HG03039 (cell line): Measurements from ENCODE around the gene TAS2R16.

Experiments
- ATAC-seq: cut with Tn5 transposase; IDR thresholded peaks from one replicate; pipeline ENCODE4 v1.9.1; 2021; ENCODE audit warnings: mild to moderate bottlenecking, moderate library complexity; ENCODE audit not compliant: unreplicated experiment

TAS2R16 gene, protein sequence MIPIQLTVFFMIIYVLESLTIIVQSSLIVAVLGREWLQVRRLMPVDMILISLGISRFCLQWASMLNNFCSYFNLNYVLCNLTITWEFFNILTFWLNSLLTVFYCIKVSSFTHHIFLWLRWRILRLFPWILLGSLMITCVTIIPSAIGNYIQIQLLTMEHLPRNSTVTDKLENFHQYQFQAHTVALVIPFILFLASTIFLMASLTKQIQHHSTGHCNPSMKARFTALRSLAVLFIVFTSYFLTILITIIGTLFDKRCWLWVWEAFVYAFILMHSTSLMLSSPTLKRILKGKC

DNA sequence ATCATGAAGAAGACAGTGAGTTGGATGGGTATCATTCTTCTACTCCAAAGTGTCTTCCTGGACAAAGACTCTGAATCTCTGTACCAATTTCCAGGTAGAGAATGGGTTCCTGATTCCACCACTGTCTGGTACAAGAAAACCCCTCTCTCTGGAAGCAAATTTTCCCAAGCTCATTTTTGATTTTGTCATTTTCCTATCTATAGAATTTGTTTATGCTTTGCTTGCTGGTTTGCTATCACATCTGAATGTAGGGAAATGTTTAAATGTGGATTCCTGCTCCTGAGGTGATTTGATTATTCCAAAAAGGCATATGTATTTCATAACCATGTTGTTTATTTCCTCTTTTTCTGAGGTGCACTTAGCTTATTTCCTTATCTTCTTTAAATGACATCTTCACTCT lies at the start of gene TAS2R16:
TSS of gene TAS2R16 (minus strand) at position 101 of the 400 bp plus-strand sequence. CDS start at position 35, 66 bp downstream.
- no peak for ATAC-seq

DNA sequence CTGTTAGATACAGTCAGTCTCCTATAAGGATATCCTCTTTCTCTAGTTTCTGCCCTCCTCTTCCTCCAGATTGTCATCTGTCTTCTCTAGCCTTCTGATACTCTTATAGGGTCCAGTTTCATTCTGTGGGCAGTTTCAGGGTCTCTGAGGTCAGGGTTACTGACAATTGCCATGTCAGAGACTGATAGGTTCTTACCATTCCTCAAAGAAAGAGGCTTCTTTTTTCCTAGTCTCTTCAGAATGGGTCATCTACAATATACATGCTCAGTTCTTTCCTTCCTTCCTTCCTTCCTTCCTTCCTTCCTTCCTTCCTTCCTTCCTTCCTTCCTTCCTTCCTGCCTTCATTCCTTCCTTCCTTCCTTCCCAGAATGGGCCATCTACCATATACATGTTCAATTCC lies 48.1 kb upstream of the TAS2R16 start:
- ATAC-seq: no peak

DNA sequence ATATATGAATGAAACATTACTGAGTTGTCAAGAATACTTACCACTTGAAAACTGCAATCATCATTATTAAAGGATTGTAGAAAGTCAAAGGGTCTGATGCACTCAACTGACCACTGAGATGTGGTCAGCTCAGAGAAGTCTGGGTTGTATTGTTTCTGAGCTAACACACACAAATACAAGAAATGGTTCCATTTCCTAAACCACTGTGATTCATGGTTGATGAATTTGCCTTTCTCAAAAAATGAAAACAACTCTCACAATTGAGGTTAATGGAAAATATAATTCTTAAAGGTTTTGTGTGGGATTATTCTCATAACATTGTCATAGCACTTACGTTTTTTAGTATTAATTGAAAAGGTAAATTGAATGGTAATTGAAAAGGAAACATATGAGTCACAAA lies 45.6 kb upstream of the TAS2R16 start:
- no peak for ATAC-seq

DNA sequence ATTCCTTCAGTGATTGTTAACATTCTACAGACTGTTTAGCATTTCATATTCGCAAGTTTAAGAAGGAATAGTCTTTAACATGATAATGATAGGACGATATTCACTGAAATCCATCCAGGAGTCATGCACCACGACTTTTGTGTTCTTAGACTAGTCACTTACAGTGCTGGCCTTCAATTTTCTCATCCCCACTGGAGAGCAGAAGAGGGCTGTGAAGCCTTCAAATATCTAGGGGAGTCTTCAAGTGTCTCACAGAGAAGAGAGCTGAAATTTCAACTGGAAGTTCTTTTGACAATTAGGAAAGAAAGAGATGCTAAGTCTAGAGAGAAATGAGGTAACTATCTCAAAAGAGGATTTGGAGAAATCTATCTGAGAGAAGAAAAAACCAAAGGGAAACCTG lies 43.8 kb upstream of the TAS2R16 start:
- ATAC-seq: no peak

DNA sequence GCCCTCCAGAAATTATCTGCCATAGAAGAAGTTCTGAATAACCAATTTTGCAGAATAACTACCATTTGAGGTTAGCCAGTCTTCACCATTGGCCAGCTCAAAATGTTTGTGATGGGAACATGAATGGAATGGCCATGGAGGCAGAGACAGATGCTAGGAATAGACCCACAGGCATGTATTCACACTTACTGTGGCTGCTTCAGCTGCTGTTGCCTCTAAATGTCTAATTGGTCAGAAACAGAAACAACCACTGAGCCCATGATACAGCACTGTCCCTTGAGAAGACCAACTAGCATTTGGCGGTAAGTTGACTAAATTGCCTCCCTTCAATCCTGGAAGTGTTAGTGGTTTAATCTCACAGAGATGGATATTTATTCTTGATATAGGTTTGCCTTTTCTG lies 38.6 kb upstream of the TAS2R16 start:
- no peak for ATAC-seq

DNA sequence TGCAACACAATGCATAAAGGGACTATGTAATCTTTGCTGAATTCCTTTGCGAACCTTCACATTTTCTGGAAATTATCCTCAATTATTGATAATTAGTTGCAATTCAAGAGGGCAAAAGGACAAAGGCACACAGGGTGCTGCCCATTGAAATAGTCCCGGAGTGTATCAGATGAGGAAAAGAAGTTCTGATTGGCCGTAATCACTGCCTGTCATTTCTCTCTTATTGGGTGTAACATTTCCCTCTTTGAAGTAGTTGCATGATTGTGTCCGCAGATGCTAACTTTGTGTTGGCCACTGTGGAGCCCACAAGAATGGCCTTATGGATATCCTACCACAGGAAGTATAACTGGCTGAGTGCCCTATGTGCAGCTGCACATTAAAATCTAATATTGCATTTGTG lies 35.1 kb upstream of the TAS2R16 start:
- ATAC-seq: no peak

DNA sequence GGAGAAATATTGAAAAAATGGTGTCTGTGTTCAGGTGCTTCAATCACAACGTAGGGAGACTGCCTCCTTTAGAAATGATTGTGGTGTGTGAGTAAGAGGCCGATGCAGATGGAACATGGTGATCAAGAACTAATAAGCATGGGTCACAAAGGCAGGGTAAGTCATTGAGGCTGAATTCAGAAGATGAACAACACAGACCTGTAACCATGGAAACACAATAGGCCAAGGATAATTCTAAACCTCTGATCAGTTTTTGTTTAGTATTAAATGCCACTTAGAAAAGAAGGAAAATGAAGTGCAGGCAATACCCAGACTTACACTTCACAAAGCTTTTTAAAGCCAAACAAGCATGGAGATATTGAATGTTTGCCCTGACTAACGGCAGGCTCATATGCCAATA lies 32.8 kb upstream of the TAS2R16 start:
- no peak for ATAC-seq

DNA sequence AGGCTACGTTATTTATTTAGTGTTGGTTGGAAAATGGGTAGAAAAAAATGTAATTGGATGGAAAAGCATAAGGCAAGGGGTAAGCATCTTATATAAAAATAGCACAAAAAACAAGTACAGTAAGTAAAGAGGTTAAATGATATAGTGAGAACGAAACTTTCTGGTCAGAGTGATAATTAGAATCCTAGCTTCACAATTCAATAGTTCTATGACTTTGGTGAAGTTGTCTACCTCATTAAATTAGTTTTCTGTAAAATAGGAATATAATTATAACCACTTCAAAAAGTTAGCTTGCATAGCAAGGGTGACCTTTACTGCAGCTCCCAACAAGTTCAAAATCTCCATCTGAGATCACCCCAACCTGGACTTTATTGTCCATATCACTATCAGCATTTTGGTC lies 30.8 kb upstream of the TAS2R16 start:
- ATAC-seq: no peak

DNA sequence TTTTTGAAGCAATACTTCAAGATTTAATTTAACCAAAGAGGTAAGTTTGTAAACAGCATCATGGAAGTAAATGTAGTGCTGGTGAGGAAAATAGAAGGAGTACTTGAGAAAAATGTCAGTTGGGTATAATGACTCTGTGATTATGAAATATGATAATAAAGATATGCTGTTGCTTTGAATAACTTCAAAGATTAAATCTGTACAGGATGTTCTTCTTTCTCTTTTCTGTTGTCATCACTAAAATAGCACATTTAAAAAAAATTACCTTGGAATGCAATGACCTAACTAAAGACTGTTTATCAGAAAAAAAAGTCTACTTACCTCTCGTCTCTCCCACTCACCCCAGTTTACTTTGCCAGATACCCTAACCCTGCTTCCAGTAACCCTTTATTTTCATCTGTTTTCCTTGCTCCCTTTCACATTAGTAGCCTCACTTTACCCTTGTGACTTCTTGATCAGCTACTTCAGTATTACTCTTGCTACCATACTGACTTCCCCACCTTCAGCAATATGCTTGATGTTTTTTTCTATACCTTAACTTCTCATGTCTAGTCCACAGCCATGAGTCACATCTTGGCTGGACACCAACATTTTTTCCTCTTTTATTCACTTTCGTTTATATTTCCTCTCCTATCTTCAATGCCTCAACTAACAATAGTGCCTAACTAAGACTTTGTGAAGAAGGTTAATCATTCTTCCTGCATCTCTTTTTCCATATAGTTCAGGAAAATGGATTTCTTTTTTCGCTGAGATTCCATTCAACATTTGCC lies 29.7 kb upstream of the TAS2R16 start:
- no peak for ATAC-seq

DNA sequence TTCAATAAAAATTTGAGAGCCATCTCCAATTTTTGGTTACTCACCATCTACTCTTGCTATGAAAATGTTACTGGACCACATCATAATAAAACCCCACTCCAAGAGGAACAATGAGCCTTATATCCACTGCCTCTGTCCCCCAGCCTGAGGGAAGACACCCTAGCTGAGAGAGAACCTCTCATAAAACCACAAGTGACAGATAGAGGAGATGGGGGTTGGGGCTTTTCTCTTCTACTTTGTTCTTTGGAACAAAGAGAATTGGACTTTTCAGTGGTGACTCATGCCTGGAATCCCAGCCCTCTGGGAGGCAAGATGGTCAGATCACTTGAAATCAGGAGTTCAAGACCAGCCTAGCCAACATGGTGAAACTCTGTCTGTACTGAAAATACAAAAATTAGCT lies 27.6 kb upstream of the TAS2R16 start:
- ATAC-seq: no peak

DNA sequence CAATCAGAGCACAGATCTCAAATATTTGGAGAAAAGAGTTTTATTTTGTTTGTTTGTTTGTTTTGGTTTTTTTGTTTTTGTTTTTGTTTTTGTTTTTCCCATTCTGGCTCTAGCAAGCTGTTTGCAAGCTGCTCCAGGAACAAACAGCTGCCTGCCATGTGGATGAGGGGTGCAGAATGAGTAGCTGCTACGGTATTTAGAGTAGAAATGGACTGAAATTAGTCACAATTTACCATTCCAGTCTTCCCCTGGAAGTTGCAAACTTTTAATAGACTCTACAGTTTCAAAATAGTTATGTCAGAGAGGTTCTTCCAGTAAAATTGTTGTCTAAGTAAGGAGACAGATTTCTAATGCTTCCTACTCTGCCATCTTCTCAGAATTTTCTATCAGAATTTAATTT lies 27.1 kb upstream of the TAS2R16 start:
- ATAC-seq: no peak

DNA sequence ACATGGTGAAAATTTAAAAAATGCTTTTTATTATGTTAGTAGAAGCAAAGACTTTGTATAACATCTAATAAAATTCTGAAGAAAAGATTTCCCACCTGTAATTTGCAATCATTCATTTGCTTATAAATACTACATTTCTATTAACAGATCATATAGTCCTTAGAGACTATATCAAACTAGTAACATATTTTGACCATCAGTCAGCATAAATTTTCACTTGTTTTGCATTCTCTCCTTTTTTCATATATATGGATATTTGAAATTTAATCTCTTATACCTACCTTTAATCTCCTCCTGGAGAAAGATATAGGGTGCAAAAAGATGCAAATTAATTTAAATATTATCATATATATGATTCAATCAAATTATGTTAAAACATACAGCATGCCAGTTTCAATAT lies 16.9 kb upstream of the TAS2R16 start:
- no peak for ATAC-seq

DNA sequence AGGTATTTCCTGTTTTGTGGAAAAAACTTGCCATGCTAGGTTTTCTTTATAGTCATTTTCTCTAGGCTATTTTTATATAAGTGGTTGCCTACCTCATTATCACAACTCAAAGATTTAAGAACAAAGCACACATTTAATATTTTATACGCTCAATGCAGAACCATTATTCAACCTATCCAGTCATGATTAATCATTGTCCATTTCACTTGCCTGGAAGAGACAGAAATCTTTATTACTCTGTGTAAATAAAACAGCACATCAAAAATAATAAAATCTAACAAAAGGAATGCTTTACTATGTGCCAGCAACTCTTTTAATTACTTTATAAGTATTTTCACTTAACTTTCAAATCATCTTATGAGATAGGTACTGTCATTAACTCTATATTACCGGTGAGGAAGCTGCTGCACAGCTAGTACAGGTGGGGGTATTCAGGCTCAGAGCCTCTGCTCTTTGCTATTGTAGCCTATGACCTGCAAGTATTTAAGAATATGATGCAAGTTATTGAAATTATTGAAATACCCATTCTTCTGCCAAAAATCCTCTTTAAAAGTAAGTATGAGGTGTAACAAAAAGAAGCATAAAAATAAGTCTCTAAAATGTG lies 16.4 kb upstream of the TAS2R16 start:
- no peak for ATAC-seq

DNA sequence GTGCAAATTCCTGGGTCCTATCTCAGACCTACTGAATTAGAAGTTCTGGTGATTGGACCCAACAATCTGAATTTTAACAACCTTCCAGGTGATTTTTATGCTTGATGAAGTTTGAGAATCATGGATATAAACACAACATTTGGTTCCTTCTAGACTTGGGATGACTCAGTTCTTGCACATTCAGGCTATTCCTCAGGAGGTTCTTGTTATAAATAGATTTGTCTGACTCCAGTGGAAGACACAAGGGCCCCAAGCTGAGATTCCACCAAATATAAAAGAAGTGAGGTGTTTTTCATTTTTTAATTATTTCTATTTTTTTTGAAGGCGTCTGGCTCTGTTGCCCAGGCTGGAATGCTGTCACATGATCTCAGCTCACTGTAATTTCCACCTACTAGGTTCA lies 9.4 kb upstream of the TAS2R16 start:
- ATAC-seq: no peak

DNA sequence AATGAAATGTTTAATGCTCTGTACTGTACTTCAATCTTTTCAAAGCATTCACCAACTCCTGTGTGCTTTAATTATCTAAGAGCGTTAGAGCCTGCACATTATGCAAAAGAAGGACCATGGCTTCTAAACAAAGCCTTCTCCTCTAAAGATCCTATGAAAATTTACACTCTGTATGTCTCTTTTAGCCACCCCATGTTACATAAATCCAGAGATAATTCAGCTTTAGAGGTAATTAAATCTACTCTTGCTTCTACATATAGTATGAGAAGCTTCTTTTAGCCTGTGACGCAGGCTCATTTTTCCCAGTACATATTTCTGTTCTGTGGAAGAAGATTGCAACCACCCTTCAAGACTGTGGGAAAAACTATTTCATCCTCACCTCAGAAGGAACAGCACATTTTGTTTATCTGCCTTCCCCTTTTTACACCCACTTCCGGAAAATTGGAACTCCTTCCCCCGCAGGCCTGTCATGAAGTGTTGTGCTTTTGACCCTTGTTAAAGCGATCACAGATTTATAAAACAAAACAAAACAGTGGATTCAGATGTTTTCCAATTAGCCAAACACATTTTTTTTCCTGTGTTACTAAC lies 8.1 kb upstream of the TAS2R16 start:
- ATAC-seq: no peak

DNA sequence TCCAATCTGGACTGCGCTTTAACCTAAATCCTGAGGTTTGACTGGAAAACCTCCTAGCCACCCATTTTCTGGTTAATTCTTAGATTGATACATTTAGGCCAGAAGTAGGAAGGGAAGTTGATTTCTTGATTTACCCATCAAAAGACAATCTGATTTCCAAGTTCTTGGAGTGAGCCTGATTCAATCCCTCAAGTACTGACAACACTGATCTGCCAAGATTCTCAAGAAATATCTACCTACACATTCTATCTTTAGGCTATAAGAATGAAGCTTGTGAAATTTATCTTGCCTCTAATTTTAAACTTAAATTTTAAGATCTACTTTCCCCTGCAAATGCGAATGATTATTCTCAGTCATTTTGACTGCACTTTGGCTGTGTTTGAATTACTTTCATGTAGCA lies 5.9 kb downstream of the TAS2R16 start:
- ATAC-seq: no peak

DNA sequence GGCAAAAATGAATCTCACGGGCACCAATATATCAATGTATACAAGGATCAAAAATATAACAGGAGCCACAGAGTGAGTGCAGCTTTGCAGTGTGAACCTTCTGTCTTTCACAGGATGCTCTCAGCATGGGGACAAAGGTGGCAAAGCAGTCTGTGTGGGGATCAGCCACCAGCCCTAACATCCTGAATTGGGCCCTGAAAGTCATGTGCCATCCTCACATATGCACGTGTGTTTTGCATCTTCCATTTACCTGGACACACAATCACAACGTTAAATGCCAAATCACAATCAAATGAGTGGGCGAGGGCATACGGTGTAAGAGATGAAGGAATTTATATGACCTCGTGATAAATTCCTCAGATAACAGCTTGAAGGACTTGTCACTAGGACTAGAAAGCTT lies 6.5 kb downstream of the TAS2R16 start:
- ATAC-seq: no peak

DNA sequence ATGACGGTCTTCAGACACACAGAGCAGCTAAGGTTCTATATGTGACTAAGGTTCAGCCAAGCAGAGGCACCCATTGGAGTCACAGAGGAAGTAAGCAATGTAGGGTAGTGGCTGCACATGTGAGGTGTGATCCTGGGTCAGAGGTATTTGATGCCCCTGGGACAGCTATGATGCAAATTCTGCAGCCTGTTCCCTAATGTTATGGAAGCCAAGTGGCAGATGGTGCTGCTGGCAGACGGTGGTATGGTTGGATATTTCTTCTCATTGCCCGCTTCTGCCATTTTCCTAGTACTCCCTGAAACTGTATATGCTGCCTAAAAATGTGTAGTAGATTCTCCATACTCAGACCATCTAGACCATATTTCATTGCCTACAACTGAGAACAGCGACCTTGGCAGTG lies 7.2 kb downstream of the TAS2R16 start:
- ATAC-seq: no peak

DNA sequence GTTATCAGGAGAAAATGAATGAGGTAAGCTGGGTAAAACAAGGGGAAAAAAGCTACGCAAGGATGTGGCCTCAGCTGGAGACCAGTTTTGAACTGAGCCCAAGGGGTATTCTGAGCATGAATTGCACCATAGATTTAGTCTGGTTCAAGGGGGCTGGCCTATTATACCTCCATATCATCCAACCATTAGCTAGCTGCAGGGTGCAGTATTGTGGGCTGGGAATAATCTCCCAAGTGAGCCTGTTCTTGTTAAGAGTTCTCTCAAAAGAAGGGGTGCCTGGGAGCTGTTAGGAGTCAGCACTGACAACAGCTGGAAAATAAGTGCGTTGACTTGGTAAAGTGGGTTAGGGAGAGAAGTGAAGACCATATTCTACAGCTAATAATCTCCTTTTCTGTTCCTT lies 8.0 kb downstream of the TAS2R16 start:
- ATAC-seq: no peak

DNA sequence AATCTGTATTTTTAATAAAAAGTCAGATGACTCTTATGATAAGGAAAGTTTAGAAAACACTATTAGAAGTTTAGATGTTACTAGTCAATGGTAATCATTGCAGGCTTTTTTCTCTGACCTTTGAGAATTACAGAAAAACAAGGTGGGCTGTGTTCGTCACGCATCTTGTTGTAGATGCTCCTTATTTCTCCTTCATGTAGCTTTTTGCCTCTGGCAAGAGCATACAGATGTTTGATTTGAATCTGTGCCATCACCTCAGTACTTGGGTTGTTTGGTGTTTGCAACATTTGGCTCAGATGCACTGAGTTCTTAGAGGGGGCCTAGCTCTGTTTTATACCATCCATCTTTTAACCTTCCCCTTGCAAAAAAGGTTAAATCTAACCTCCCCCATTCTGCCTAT lies 11.5 kb downstream of the TAS2R16 start:
- no peak for ATAC-seq

DNA sequence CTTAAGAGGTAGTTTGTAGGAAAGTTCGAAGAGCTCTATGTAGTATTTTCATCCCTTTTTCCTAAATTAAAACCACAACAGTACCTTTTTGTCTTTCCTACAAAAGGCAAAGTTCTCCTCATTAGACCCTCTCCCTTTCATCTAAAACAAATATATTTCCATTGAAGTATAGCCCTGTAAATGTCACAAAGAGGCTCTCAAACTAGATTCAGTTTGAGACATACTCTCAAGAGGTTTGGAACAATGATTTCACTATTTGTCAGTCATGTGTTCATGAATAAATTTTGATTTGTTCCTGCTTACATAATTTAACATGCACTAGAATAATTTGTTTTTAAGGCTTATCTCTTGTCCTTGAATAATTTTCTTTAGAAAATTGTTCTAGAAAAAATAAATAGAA lies 12.2 kb downstream of the TAS2R16 start:
- ATAC-seq: no peak

DNA sequence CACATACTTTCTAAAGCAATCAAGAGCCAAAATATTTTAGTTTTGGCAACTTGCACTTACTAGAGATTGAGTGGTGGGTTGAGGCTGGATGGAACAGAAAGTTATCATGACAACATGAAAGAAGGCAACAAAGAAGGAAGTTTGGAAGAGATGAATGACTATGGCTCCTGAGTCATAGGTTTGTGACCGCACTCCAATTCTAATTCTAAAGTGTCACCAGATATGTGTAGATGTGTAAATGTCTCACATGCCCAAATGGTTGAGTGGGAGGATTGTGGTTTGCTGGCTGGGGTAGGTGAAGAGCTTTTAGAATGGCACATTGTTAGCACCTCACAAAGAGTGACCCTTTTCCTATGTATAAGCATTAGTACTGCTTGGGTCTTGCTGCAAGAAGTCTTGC lies 20.2 kb downstream of the TAS2R16 start:
- ATAC-seq: no peak
